Middle frontal gyrus (tissue), 1 donor: ENCODE data around the gene C1S.
"Not testable (repeated sequence)": the region's sequence is repeated elsewhere in the genome, so short reads cannot be mapped to it uniquely, and the experiment has no call there.

Experiments
- DNase-seq: peaks from one replicate; pipeline ENCODE4 v3.0.0-alpha.2; 2015; ENCODE audit warnings: low spot score; ENCODE audit errors: extremely low spot score

C1S gene

DNA sequence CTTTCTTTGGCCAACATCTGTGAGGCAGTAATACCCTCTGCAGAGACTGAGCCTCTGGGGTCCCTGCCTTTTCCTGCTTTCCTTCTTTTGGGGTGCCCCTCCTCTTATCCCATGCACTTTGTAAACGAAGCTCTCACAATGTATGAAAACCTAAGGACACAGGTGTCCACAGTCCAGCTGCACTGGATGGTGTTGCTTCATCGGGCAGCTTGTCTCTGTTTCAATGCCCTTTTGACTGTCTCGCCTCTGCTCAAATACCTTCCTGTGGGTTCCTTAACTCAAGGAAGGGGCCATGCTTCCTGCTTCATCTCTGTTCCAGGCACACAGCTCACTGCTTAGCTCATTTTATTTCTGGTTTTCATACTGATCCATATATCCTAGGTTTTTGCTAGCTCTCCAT is 42.1 kb downstream of the C1S start:
- no peak for DNase-seq

DNA sequence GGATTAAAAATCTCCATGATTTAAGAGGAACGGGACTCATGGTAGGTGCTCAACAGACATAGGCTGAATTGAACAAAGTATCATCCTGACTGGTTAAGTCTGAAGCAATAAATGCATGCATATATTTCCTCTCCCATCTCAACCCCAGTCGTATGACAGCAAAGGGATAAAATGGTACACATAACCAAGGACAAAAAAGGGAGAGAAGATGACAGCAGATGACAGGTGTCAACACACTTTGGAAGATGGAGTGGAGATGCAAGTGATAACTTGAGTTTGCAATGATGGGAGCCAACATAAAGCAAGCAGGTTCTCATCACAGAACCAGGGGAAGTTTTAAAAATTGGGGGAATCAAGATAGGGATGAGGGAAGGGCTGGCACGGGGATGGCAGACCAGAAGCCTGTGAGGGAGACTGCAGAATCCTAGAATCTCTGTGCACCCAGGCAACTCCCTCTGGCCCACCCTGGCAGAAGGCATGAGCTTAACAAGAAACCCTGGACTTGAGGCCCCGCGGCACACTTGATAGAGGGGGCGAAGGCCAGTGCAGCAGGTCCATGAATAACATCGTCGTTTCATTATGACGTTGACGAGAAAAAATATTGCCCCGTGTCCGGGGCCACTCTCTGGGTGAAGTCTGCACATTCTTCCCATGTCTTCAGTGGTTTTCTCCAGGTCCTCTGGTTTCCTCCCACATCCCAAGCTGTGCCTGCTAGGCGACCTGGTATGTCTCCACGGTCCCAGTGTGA is 43.5 kb downstream of the C1S start:
- no peak for DNase-seq

DNA sequence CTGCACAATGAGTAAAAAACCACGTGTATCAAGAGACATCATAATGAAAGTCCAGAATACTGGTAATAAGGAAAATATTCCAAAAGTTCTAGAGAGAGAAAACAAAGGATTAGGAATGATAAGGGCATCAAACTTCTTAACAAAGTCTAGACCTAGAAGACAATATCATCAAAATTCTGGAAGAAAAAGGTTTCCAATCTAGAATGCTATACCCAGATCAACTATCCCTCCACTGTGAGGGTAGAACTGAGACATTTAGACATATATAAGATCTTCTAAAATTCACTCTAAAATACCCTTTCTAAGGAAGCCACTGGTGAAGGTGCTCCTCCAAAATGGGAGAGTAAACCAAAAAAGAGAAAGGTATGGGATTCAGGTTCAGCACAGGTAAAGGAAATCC is 45.6 kb downstream of the C1S start:
- DNase-seq = no peak

DNA sequence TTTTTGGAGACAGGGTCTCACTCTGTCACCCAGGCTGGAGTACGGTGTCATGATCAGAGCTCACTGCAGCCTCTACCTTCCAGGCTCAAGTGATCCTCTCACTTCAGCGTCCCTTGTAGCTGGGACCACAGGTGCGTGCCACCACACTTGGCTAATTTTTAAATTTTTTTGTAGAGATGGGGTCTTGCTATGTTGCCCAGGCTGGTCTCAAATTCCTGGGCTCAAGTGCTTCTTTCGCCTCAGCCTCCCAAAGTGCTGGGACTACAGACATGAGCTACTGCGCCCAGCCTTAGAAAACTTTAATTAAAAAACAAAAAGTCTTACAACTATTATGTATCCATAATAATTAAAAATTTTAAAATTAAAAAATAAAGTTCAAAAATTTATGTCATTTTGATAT is 46.7 kb downstream of the C1S start:
- not testable (repeated sequence) for DNase-seq

DNA sequence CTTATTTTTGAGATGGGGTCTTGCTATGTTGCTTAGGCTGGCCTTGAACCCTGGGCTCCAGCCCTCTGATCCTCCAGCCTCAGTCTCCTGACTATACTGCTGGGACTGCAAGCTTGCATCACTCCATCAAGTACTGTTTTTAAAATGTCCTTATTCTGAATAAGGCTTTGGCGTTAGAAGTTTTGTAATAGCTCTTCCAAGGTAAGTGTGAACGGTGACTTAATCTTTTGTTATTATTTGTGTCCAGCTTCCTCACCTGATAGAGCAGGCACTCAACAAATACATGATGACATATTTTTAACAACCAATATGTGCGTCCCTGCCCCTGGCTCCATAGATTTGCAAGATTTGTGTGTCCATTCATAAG is 47.1 kb downstream of the C1S start:
- no peak for DNase-seq

DNA sequence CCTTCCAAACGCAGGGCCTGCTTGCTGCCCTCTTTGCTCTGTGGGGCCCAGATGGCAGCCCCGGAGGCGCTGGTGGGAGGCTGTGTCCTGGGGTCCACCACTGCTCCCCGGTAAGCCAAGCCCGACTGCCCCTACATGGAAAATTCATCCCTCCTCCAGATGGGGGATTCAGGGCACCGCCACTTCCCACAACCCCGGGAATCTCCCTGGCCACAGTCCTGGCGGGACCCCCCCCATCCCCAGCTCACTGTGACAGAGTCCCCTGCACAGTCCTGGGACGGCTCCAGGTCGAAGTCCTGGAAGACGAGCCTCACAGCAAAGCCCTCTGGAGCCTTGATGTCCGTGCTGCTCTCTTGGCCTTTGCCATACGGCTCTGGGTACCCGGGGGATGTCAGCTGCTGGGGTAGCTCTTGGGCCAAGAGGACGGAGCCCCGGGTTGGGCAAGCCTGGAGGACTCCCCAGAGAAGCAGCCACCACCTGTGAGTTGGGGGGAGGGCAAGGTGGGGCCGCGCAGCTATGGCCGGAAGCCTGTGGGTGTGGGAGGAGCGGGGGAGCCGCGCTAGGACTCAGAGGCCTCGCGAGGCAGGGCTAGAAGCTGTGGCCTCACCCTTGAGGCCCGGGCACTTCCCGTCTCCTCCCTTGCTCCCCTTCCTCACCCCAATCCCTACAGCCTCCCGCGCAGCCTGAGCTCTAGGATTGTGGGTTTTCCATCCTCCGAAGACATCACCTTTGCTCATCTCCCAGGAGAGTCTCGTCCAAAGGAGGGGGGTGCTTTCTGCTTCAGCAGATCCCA is 47.7 kb downstream of the C1S start:
- no peak for DNase-seq

DNA sequence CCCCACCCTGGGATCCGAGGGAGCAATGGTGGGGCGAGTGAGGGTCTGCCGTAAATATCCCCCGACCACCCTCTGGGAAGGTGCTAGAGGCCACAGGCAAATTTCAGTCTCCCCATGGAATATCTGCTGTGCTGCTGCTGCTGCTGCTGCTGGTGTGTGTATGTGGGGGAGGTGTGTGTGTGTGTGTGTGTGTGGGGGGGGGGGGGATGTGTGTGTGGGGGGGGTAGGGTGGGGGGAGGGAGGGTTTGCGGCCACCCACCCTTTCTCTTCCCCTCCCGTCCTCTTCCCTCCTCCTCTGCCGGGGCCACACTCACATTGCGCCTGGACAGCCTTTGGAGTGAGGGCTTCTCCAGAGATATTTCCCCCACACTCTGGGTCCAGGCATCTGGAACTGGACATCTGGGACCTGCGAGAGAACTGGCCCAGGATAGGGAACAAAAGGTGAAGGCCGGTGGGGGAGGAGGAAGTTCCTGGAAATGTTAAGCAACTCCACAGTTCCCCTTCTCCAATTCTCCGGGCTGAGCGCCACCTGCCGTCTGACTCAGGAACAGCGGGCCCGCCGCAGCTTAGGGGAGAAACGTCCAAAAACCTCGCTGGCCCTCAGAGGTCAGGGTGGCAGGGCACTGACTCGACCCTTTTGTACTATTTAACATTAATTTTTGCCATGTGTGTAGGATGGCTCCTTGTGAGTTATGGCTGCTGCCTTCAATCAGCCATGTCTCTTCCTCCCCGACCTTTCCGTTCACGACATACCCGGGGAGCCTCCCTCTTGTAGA is 48.5 kb downstream of the C1S start, which contains the start of gene C1RL:
Gene C1RL, minus strand, starts transcription at position 419 of the 776 bp plus-strand sequence. Its CDS starts 34 bp downstream, at position 385.
- DNase-seq = peak; percentile 33

DNA sequence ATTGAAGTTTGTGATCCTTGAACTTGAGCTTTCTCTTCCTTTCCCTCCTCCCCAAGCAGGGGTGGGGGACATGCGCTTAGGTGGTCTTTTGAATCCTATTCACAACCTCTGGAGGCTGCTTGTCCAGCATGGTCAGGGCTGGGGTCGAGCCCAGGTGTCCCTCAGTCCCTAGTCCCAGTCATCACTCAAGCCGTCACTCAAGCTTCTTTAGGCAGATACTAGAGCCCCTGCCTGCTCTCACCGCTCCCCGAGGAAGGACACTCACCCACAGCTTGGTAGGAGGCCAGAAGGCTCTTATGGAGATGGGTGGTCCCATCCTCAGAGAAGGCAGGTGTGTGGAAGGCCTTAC is 49.0 kb downstream of the C1S start:
- no peak for DNase-seq

DNA sequence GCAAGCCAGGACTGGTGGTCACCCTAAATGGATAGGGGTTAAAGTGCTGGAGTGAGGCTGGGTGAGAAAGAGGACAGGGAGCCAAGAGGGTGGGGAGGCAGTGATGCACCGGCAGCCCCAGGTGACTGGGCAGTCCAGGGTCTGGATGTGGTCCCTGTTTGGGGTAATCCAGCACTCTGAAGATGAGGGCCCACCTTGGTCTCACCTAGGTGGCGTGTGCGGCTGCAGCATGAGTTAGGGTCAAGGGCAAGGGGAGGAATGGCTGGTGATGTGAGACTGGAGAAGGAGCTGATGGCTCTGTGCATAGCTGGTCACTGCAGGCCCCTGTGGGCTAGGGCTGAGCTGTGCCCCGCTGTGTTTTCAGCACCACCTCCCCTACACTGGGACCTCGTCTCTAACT is 50.1 kb downstream of the C1S start:
- no peak for DNase-seq

DNA sequence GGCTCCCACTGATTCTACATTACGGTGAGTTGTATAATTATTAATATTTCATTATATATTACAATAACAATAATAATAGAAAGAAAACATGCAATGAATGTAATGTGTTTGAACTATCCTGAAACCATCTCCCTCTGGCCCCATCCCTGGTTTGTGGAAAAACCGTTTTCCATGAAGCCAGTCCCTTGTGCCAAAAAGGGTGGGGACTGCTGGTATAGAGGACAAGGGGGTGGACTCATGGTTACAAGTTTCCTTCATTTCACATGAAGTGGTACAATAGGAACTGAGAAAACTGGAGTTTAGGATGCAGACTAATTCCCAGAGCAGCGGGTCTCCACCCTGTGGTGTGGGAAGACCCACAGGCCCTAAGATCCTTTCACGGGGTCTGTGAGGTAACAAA is 51.5 kb downstream of the C1S start:
- no peak for DNase-seq

DNA sequence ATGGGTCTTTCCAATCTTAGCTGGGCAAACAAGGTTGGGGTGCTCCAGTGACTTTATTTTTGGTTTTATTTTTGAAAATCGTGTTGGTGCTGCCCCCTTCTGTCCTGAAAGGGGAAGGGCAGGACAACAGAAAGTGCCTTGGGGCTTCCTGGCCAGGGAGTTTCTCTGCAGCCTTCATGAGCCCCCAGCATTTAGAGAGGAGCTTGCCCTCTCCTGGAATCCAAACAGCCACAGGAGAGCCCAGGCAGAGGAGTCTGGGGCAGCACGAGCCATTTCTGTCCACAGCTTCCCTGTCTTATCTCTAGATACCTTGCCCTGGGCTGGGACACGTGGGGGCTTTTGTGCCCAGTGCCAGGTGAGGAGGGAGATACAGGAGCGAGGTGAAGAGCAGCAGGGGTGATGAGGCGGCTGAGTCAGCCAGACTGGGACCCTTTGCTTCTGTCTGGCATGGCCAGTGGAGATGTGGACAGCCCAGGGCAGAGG is 52.9 kb downstream of the C1S start:
- no peak for DNase-seq

DNA sequence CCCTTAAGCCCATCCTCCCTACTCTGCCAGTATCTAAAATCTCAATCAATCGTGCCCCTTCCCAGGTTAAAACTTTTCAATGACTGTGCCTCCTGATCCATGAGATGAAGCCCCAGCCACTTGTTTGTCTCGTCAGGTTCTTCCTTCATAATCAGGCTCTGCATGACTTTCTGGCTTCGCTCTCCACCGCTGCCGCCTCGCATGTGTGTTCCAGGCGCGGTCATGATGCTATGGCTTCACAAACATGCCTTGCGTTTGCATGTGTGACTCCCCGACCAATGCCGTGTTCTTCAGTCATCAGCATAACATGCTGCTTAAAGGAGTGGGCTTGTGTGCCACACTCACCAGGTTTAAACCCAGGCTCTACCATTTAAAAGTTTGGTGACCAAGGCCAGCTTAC is 53.5 kb downstream of the C1S start:
- no peak for DNase-seq

DNA sequence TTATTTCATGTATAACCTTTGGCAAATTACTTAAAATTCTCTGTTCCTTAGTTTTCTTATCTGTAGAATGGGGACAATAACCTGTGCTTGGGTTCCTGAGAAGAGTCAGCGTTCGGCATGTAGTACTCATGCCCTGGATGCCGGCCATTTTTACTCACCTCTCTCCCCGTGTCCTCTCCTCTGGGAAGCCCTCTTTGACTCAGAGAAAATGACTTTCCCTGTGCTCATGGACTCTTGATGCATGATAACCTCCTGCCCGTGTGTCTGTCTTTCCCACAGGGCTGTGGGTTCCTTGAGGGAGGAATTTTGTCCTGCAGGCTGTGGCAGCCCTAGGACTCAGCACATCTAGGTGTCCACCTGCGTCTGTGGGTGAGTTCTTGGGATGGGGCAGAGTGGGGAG is 54.3 kb downstream of the C1S start:
- DNase-seq = no peak

DNA sequence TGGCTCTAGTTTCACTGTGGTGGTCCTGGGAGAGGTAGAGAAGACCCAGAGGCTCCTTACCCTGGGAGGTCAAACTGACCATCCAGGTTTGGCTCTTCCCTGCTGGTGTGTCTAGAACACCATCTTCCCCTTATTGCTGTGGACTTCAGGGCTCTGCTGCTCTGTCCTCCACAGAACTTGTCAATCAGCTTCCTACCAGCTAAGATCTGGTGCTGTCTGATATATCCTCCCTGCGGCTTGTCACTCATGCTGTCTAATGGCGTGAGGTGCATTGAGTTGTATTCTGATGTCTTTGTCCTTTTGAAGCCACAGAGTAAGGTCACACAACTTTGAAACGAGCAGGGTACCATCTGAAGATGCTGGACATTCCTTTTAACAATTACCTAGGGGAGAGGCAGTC is 55.7 kb downstream of the C1S start:
- no peak for DNase-seq

DNA sequence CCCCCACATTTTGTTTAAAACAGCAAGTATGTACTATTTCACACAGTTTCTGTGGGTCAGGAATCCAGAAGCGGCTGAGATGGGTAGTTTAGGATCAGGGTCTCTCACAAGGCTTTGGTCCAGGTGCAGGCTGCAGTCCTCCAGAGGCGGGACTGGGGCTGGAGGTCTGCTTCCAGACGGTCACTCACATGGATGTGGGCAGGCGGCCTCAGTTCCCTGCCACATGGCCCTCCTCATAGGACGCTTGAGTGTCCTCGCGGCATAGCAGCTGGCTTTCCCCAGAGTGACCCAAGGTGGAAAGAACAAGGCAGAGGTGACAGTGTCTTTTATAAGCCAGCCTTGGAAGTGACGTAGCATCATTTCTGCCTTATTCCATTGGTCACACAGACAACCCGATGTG is 56.4 kb downstream of the C1S start:
- no peak for DNase-seq

DNA sequence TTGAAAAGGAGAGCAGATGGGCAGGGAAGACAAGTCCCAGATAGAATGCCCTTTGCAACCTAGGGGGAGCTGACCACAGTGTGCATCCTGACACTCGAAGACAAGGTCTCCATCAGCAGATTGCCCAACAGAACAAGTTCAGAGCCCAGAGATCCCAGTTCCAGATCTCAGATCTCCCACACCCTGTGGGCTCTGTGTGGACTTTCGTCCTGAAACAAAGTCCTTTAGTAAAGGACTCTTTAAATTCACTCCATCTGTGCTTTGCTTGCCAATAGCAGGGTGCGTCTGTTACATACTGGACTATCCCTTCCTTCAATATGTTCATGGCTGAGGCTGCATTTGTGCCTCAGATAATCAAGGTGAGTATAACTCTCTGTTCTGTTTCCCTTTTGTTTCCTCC is 57.2 kb downstream of the C1S start:
- no peak for DNase-seq

DNA sequence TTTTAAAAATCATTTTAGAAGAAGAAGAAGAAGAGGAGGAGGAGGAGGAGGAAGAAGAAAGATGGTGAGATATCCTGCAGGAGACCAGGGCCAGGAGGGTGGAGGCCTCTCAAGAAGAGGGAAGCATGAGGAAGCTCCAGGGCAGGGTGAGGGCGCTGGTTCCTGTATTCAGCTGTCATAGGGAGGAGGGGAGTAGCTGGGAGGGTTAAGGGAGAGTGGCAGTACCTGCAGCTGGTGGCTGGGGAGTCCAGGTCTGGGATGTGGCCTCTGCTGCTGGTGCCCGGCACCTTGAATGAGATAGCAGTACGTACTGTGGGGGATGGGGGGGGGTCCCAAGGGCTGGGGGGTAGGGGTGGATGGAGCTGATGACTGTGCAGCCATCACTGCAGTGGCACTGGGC is 58.4 kb downstream of the C1S start:
- no peak for DNase-seq

DNA sequence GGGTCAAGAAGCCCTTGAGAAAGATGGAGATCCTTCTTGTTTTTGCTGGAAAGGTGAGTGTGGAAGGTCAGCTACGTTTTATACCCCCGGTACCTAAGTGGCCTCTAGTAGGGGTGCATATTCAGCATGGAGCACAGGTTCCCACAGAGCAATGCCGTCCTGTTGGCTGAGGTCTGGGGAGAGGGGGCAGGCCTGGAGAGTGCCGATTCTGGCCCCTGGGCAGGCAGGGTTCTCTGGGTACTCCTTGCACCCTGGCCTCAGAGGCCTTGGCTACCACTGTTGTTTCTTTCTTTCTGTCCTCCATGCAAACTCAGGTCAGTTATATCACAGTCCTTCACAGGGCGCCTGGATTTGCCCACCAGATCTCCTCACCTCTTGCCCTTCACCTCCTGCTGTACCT is 59.6 kb downstream of the C1S start:
- DNase-seq = no peak
